ENCODE results near the gene PHF2.

The PHF2 gene

GRCh38 chr9:93552923-93553322 lies 23.5 kb upstream of the PHF2 start:
- no peaks in the 10 kb centered on the region for H3K9me3 ChIP-seq (ENCODE audit: insufficient read depth, low read depth, low read length)
- H3K27me3 ChIP-seq (ENCODE audit: insufficient read depth, low read length, poor library complexity, severe bottlenecking), result no peaks in the 10 kb centered on the region
- TF ChIP-seq EZH2phosphoT487 (IDR thresholded peaks at IDR 0.05; ENCODE audit: borderline replicate concordance) (no peak), CTCF (conservative IDR thresholded peaks at IDR 0.05; ENCODE audit: low read length) (no peak)
- H3K9ac ChIP-seq (ENCODE audit: low read depth, low read length, poor library complexity, severe bottlenecking), result no peak overlapping the region
- peaks cover 78% of the 10 kb centered on the region; the same call in 1 of the 2 replicates for H3K36me3 ChIP-seq (ENCODE audit: insufficient read depth, low read length)
- H3K4me3 ChIP-seq (ENCODE audit: low read length, poor library complexity, severe bottlenecking), result no peak overlapping the region
- no peaks in the 10 kb centered on the region for H3K4me1 ChIP-seq (ENCODE audit: insufficient read depth, low read length, poor library complexity, severe bottlenecking)
- no peaks in the 10 kb centered on the region for H3K79me2 ChIP-seq (ENCODE audit: insufficient read depth, low read length)
- no peak overlapping the region for H2AFZ ChIP-seq (ENCODE audit: low read length)
- H3K4me2 ChIP-seq (ENCODE audit: low read depth, low read length, poor library complexity, severe bottlenecking), result no peak overlapping the region
- no peaks in the 10 kb centered on the region for H3F3A ChIP-seq (ENCODE audit: low read depth)
- no peaks in the 10 kb centered on the region for H4K20me1 ChIP-seq (ENCODE audit: insufficient read depth, low read length, poor library complexity, severe bottlenecking)
- no peaks in the 10 kb centered on the region for H3K9me2 ChIP-seq (replicated peaks; ENCODE audit: low read depth, low read length)

GRCh38 chr9:93555370-93555769 lies 21.0 kb upstream of the PHF2 start:
- Histone ChIP-seq H3K4me2 (ENCODE audit: low read depth, low read length, poor library complexity, severe bottlenecking) (no peak overlapping the region), H4K20me1 (ENCODE audit: insufficient read depth, low read length, poor library complexity, severe bottlenecking) (no peaks in the 10 kb centered on the region), H3K27me3 (ENCODE audit: insufficient read depth, low read length, poor library complexity, severe bottlenecking) (no peaks in the 10 kb centered on the region), H3K9me3 (ENCODE audit: insufficient read depth, low read depth, low read length) (no peaks in the 10 kb centered on the region), H2AFZ (ENCODE audit: low read length) (no peak overlapping the region), H3K4me1 (ENCODE audit: insufficient read depth, low read length, poor library complexity, severe bottlenecking) (no peaks in the 10 kb centered on the region), H3K36me3 (ENCODE audit: insufficient read depth, low read length) (peaks cover 87% of the 10 kb centered on the region; the same call in 1 of the 2 replicates), H3K9me2 (replicated peaks; ENCODE audit: low read depth, low read length) (no peaks in the 10 kb centered on the region), H3F3A (ENCODE audit: low read depth) (no peaks in the 10 kb centered on the region), H3K79me2 (ENCODE audit: insufficient read depth, low read length) (no peaks in the 10 kb centered on the region), H3K4me3 (ENCODE audit: low read length, poor library complexity, severe bottlenecking) (no peak overlapping the region), H3K9ac (ENCODE audit: low read depth, low read length, poor library complexity, severe bottlenecking) (no peak overlapping the region)
- no peak for TF ChIP-seq EZH2phosphoT487 (IDR thresholded peaks at IDR 0.05; ENCODE audit: borderline replicate concordance)
- TF ChIP-seq CTCF (conservative IDR thresholded peaks at IDR 0.05; ENCODE audit: low read length), result no peak

DNA sequence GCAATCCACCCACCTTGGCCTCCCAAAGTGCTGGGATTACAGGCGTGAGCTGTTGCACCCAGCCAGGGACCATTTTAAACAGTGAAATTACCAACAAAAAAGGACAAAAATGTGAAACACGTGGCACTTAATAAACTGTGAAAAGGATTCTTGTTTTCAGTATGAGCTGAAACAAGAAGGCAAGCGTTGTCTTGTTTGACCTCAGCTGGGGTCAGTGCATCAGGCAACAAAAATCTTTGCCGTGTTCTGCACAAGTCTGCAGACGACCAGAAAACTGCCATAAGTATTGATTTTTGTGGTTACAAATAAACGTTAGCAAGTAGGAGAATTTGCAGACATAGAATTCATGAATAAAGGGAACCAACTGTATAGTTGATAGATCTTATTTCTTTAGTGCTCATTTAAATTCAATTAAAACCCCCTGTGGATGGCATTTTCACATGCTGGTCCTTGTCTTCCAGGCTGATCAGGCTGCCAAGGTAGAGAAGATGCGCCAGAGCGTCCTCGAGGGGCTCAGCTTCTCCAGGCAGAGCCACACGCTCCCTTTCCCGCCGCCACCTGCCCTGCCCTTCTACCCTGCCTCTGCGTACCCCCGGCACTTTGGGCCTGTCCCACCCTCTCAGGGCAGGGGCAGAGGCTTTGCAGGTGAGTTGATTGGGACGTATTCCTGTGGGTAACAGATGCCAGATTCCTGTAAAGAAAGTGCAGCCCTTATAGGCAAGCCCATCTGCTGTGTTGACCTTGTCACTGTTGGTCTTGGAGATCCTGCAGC lies 18.8 kb upstream of the PHF2 start:
- Histone ChIP-seq H3K36me3 (ENCODE audit: insufficient read depth, low read length) (peaks cover 77% of the 10 kb centered on the region; the same call in 1 of the 2 replicates), H3F3A (ENCODE audit: low read depth) (no peaks in the 10 kb centered on the region), H2AFZ (ENCODE audit: low read length) (no peak overlapping the region), H3K9me2 (replicated peaks; ENCODE audit: low read depth, low read length) (no peaks in the 10 kb centered on the region), H3K9ac (ENCODE audit: low read depth, low read length, poor library complexity, severe bottlenecking) (no peak overlapping the region), H4K20me1 (ENCODE audit: insufficient read depth, low read length, poor library complexity, severe bottlenecking) (no peaks in the 10 kb centered on the region), H3K27me3 (ENCODE audit: insufficient read depth, low read length, poor library complexity, severe bottlenecking) (no peaks in the 10 kb centered on the region), H3K4me1 (ENCODE audit: insufficient read depth, low read length, poor library complexity, severe bottlenecking) (no peaks in the 10 kb centered on the region), H3K79me2 (ENCODE audit: insufficient read depth, low read length) (no peaks in the 10 kb centered on the region), H3K4me2 (ENCODE audit: low read depth, low read length, poor library complexity, severe bottlenecking) (no peak overlapping the region), H3K4me3 (ENCODE audit: low read length, poor library complexity, severe bottlenecking) (no peak overlapping the region), H3K9me3 (ENCODE audit: insufficient read depth, low read depth, low read length) (no peaks in the 10 kb centered on the region)
- TF ChIP-seq CTCF (conservative IDR thresholded peaks at IDR 0.05; ENCODE audit: low read length), result no peak
- no peak for TF ChIP-seq EZH2phosphoT487 (IDR thresholded peaks at IDR 0.05; ENCODE audit: borderline replicate concordance)
